ENCODE data around the gene PCK1. TPM values are rescaled to one million over a fixed set of nuclear protein-coding genes. Genes with fewer than 3 reads are reported as not detected.

The PCK1 gene
- total and polyA plus RNA-seq, 2 of the 13 experiments (the other 11 are each of a cell fraction or from before 2014, with no cell fraction given), result 6.5 to 12.6 TPM

DNA sequence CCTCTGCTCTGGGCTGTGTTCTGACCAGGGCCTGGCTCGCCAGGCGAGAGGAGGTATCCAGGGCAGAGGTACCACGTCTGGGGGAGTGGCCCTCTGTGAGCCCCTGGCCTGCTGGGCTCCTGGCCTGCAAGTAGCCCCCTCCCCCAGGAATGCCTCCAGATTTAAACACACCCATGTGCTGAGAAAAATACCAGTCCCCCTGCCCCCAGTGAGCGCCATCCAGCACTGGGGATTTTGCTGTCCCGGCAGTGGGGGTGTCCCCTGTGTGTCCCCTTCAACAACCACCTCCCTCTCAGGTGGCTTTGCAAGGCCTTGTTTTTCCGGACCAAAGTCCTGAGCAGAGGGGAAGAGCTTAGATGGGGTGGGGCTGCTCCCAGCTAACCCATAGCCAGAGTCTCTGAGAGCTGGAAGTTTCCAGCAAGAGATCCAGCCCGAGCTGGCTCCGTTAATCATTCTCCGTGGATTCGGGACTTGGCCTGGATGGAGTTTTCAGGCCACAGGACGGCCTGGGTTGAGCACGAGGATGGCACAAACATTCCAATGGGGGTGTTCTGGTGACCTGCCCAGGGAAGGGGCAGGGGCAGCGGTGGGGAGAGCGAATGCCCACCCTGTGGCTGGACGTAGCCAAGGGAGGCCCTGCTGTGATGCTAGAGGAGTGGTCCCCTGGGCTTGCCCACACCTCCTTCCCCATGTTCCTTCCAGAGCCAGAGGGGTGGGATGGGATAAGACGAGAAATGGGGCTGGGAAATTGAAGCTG, 29.0 kb downstream of the PCK1 start (continued):
- TF ChIP-seq, protein P1, sequence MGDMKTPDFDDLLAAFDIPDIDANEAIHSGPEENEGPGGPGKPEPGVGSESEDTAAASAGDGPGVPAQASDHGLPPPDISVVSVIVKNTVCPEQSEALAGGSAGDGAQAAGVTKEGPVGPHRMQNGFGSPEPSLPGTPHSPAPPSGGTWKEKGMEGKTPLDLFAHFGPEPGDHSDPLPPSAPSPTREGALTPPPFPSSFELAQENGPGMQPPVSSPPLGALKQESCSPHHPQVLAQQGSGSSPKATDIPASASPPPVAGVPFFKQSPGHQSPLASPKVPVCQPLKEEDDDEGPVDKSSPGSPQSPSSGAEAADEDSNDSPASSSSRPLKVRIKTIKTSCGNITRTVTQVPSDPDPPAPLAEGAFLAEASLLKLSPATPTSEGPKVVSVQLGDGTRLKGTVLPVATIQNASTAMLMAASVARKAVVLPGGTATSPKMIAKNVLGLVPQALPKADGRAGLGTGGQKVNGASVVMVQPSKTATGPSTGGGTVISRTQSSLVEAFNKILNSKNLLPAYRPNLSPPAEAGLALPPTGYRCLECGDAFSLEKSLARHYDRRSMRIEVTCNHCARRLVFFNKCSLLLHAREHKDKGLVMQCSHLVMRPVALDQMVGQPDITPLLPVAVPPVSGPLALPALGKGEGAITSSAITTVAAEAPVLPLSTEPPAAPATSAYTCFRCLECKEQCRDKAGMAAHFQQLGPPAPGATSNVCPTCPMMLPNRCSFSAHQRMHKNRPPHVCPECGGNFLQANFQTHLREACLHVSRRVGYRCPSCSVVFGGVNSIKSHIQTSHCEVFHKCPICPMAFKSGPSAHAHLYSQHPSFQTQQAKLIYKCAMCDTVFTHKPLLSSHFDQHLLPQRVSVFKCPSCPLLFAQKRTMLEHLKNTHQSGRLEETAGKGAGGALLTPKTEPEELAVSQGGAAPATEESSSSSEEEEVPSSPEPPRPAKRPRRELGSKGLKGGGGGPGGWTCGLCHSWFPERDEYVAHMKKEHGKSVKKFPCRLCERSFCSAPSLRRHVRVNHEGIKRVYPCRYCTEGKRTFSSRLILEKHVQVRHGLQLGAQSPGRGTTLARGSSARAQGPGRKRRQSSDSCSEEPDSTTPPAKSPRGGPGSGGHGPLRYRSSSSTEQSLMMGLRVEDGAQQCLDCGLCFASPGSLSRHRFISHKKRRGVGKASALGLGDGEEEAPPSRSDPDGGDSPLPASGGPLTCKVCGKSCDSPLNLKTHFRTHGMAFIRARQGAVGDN (CRISPR knock-in tag; IDR thresholded peaks at IDR 0.05), result peak; percentile 99
- no peak for TF ChIP-seq PRMT3 (CRISPR knock-in tag; IDR thresholded peaks at IDR 0.05; ENCODE audit: borderline replicate concordance, low read depth)
- TF ChIP-seq ZBTB7B (CRISPR knock-in tag; IDR thresholded peaks at IDR 0.05), result peak; percentile 80
- TF ChIP-seq SALL2 (CRISPR knock-in tag; IDR thresholded peaks at IDR 0.05), result no peak
- TF ChIP-seq, protein P2, sequence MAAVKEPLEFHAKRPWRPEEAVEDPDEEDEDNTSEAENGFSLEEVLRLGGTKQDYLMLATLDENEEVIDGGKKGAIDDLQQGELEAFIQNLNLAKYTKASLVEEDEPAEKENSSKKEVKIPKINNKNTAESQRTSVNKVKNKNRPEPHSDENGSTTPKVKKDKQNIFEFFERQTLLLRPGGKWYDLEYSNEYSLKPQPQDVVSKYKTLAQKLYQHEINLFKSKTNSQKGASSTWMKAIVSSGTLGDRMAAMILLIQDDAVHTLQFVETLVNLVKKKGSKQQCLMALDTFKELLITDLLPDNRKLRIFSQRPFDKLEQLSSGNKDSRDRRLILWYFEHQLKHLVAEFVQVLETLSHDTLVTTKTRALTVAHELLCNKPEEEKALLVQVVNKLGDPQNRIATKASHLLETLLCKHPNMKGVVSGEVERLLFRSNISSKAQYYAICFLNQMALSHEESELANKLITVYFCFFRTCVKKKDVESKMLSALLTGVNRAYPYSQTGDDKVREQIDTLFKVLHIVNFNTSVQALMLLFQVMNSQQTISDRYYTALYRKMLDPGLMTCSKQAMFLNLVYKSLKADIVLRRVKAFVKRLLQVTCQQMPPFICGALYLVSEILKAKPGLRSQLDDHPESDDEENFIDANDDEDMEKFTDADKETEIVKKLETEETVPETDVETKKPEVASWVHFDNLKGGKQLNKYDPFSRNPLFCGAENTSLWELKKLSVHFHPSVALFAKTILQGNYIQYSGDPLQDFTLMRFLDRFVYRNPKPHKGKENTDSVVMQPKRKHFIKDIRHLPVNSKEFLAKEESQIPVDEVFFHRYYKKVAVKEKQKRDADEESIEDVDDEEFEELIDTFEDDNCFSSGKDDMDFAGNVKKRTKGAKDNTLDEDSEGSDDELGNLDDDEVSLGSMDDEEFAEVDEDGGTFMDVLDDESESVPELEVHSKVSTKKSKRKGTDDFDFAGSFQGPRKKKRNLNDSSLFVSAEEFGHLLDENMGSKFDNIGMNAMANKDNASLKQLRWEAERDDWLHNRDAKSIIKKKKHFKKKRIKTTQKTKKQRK (IDR thresholded peaks at IDR 0.05; ENCODE audit: low read length), result no peak
- no peak for TF ChIP-seq ZFAT (CRISPR knock-in tag; conservative IDR thresholded peaks at IDR 0.05)
- TF ChIP-seq KDM4B (CRISPR knock-in tag; IDR thresholded peaks at IDR 0.05), result no peak
- peak; percentile 56; the same call in 1 of the 2 replicates for TF ChIP-seq MAZ (IDR thresholded peaks at IDR 0.05; ENCODE audit: borderline replicate concordance, low read depth, low read length)
- 0 out of 2 replicates have a peak, but pooled peaks have one; percentile 53 for TF ChIP-seq MAZ (CRISPR knock-in tag; IDR thresholded peaks at IDR 0.05; ENCODE audit: low read depth)
- TF ChIP-seq DNMT1 (CRISPR knock-in tag; IDR thresholded peaks at IDR 0.05), result no peak; the same call in 1 of the 2 replicates
- TF ChIP-seq GABPA (IDR thresholded peaks at IDR 0.05; ENCODE audit: low read depth, low read length), result no peak
- TF ChIP-seq GABPA (CRISPR knock-in tag; IDR thresholded peaks at IDR 0.05; ENCODE audit: low read depth), result peak; percentile 73; the same call in 1 of the 2 replicates
- TF ChIP-seq, protein P3, sequence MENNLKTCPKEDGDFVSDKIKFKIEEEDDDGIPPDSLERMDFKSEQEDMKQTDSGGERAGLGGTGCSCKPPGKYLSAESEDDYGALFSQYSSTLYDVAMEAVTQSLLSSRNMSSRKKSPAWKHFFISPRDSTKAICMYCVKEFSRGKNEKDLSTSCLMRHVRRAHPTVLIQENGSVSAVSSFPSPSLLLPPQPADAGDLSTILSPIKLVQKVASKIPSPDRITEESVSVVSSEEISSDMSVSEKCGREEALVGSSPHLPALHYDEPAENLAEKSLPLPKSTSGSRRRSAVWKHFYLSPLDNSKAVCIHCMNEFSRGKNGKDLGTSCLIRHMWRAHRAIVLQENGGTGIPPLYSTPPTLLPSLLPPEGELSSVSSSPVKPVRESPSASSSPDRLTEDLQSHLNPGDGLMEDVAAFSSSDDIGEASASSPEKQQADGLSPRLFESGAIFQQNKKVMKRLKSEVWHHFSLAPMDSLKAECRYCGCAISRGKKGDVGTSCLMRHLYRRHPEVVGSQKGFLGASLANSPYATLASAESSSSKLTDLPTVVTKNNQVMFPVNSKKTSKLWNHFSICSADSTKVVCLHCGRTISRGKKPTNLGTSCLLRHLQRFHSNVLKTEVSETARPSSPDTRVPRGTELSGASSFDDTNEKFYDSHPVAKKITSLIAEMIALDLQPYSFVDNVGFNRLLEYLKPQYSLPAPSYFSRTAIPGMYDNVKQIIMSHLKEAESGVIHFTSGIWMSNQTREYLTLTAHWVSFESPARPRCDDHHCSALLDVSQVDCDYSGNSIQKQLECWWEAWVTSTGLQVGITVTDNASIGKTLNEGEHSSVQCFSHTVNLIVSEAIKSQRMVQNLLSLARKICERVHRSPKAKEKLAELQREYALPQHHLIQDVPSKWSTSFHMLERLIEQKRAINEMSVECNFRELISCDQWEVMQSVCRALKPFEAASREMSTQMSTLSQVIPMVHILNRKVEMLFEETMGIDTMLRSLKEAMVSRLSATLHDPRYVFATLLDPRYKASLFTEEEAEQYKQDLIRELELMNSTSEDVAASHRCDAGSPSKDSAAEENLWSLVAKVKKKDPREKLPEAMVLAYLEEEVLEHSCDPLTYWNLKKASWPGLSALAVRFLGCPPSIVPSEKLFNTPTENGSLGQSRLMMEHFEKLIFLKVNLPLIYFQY (CRISPR knock-in tag; IDR thresholded peaks at IDR 0.05; ENCODE audit: borderline replicate concordance), result peak; percentile 56; the same call in 1 of the 2 replicates
- TF ChIP-seq SUZ12 (IDR thresholded peaks at IDR 0.05; ENCODE audit: low read depth, low read length), result no peak
- TF ChIP-seq RBM39 (IDR thresholded peaks at IDR 0.05; ENCODE audit: low read depth, low read length, poor library complexity, severe bottlenecking), result peak; percentile 23
- 0 out of 2 replicates have a peak, but pooled peaks have one; percentile 44 for TF ChIP-seq DMAP1 (CRISPR knock-in tag; IDR thresholded peaks at IDR 0.05)
- TF ChIP-seq ZNF562 (CRISPR knock-in tag; IDR thresholded peaks at IDR 0.05; ENCODE audit: borderline replicate concordance), result no peak
